Dendritic cell treated with granulocyte-macrophage colony-stimulating factor and Interleukin-4, amounts not matched to agents 40 ng/mL and 50 ng/mL, for 4 days (primary cell): Measurements from ENCODE around the gene DNAH8.
"Not testable (repeated sequence)": the region's sequence is repeated elsewhere in the genome, so short reads cannot be mapped to it uniquely, and the experiment has no call there.

Source experiments
- H3K27ac Mint-ChIP-seq: one replicate; pipeline ENCODE4 v1.8.0; 2022; ENCODE audit warnings: mild to moderate bottlenecking, mixed read lengths
- H3K27me3 Mint-ChIP-seq: one replicate; pipeline ENCODE4 v1.8.0; 2022; ENCODE audit warnings: mild to moderate bottlenecking, mixed read lengths
- H3K36me3 Mint-ChIP-seq: one replicate; pipeline ENCODE4 v1.8.0; 2022; ENCODE audit warnings: low read depth, mixed read lengths
- H3K4me1 Mint-ChIP-seq: one replicate; pipeline ENCODE4 v1.8.0; 2022; ENCODE audit warnings: low read depth, mixed read lengths
- H3K4me3 Mint-ChIP-seq: one replicate; pipeline ENCODE4 v1.8.0; 2022; ENCODE audit warnings: mild to moderate bottlenecking, moderate library complexity, mixed read lengths
- H3K9me3 Mint-ChIP-seq: one replicate; pipeline ENCODE4 v1.8.0; 2022; ENCODE audit warnings: mixed read lengths
- intact Hi-C: fragments of 100-400 bp; cut with micrococcal nuclease; formaldehyde crosslinking; loops from one replicate; pipeline ENCODE4 v1.15.0; 2022

The DNAH8 gene

DNA sequence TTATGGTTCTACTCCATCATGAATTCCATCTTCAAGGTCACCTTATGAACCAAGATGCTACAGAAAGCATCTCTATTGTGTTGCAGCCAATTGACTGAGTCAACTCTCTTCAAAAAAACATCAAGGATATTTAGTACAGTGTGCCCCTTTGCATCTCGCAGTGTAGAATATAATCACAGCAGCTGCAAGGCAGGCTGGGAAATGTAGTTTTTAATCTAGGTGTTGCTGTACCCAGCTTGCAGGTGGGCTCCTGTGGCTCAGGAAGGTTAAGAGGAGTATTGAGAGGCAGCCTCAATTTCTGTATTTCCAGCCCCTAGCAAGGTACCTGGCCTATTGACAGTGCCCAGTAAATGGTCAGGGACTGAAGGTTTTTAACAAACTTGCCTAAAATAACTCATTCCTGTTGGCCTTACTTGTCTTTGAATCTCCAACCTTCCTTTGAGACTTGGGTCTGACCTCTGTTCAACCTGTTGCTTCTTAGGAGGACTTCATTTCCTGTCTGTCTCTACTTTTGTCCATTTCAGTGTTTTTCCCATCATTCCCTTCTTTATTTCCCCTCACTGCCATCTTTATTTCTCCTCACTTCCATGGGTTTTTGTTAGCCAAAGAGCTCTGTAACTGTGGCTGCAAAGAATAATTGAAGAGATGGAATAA lies 150.5 kb downstream of the DNAH8 start:
- H3K4me3 Mint-ChIP-seq = no peak overlapping the region
- intact Hi-C loops = no loop called here
- no peaks in the 10 kb centered on the region for H3K36me3 Mint-ChIP-seq
- no peaks in the 10 kb centered on the region for H3K4me1 Mint-ChIP-seq
- H3K27me3 Mint-ChIP-seq = peaks cover 6% of the 10 kb centered on the region
- H3K27ac Mint-ChIP-seq = no peak overlapping the region
- no peaks in the 10 kb centered on the region for H3K9me3 Mint-ChIP-seq

DNA sequence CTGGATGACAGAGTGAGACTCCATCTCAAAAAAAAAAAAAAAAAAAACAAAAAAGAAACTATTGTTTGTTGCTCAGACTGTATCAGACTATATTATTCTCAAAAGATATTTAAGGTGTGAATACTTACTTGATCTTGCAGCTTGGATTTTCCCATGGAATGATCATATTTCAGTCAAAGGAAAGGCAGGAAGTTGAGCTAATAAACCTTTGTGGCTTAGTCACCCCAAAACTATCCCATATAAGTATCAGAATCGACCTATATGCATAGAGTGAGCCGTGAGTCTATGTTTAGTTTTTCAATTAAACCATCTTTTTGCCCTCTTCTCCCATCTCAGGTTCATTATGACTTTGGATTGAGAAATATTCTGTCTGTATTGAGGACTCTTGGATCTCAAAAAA lies 152.6 kb downstream of the DNAH8 start:
- no peaks in the 10 kb centered on the region for H3K9me3 Mint-ChIP-seq
- H3K27ac Mint-ChIP-seq = no peak overlapping the region
- intact Hi-C loops = no loop called here
- no peaks in the 10 kb centered on the region for H3K36me3 Mint-ChIP-seq
- H3K4me3 Mint-ChIP-seq = no peak overlapping the region
- no peaks in the 10 kb centered on the region for H3K4me1 Mint-ChIP-seq
- H3K27me3 Mint-ChIP-seq = peaks cover 6% of the 10 kb centered on the region

GRCh38 chr6:38871741-38872568 lies 156.8 kb downstream of the DNAH8 start:
- no peak overlapping the region for H3K27ac Mint-ChIP-seq
- no peaks in the 10 kb centered on the region for H3K36me3 Mint-ChIP-seq
- H3K4me3 Mint-ChIP-seq = no peak overlapping the region
- no peaks in the 10 kb centered on the region for H3K9me3 Mint-ChIP-seq
- intact Hi-C loops = loop anchor here (1.0 to 2.0 kb wide), 2 partner anchors 61 to 438 kb away; no protein-coding TSS in a partner anchor
- peaks cover 10% of the 10 kb centered on the region for H3K4me1 Mint-ChIP-seq
- peaks cover 5% of the 10 kb centered on the region for H3K27me3 Mint-ChIP-seq

DNA sequence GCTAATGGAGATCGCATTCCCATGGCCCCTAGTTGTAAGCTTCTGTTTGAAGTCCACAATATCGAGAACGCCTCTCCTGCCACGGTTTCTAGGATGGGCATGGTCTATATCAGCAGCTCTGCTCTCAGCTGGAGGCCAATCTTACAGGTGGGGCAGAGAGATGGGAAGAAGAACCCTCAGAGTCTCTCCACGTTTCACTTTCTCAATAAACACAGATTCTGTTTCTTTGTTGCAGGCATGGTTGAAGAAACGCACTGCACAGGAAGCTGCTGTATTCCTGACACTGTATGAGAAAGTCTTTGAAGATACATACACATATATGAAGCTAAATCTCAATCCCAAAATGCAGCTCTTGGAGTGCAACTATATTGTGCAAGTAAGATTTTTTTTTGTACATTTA lies 157.9 kb downstream of the DNAH8 start:
- H3K27ac Mint-ChIP-seq = no peak overlapping the region
- H3K36me3 Mint-ChIP-seq = no peaks in the 10 kb centered on the region
- intact Hi-C loops = loop anchor here (2.0 kb wide), 1 partner anchor 60 kb away; no protein-coding TSS in a partner anchor
- H3K4me3 Mint-ChIP-seq = no peak overlapping the region
- H3K27me3 Mint-ChIP-seq = peaks cover 4% of the 10 kb centered on the region
- H3K9me3 Mint-ChIP-seq = no peaks in the 10 kb centered on the region
- peaks cover 15% of the 10 kb centered on the region for H3K4me1 Mint-ChIP-seq

- H3K4me3 Mint-ChIP-seq, H3K36me3 Mint-ChIP-seq, H3K27me3 Mint-ChIP-seq, H3K9me3 Mint-ChIP-seq, H3K27ac Mint-ChIP-seq: not testable (repeated sequence)
- intact Hi-C loops = loop anchor here (2.0 kb wide), 1 partner anchor 59 kb away; no protein-coding TSS in a partner anchor
- H3K4me1 Mint-ChIP-seq = peaks cover 19% of the 10 kb centered on the region
These were observed 158.7 kb downstream of the DNAH8 start for GRCh38 chr6:38873816-38874215.

DNA sequence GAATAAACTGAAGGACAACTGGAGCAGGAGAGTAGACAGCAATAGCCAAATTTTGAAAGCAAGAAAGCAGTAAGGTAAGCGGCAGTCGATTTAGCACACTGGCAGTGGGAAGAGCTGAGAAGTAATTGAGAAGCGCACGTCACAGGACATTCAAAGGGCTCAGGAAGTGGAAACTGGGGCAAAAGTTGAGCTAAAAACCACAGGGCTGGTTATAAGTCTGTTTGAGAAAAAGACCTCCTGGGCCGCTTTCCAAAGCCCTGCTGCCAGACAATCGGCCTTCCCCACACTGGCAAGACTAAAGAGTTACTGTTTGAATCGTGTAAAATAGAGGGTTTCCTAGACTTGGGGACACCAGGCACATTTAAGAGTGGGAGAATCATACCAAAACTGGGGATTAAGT lies 161.4 kb downstream of the DNAH8 start:
- Mint-ChIP-seq H3K4me1 (peaks cover 19% of the 10 kb centered on the region), H3K9me3 (no peaks in the 10 kb centered on the region), H3K4me3 (no peak overlapping the region), H3K36me3 (no peaks in the 10 kb centered on the region), H3K27me3 (peaks cover 4% of the 10 kb centered on the region), H3K27ac (no peak overlapping the region)
- intact Hi-C loops = no loop called here

DNA sequence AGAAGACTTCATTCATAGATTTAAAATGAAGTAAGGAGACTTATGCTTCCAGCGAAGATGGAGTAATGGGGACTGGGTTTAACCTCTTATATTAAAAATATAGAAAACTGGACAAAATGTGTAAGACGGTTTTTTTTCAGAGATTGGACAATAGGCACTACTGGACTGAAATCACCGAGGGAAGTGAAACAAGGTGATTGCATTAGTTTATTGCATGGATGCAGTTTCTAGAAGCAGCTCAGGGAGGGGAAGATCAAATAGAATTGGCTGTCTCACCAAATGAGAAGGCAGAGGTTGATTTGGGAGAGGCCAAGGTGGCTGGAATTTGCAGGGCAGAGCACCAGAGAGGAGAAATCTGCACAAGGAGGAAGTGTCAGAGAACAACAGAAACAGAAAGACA lies 162.6 kb downstream of the DNAH8 start:
- peaks cover 19% of the 10 kb centered on the region for H3K4me1 Mint-ChIP-seq
- H3K9me3 Mint-ChIP-seq = no peaks in the 10 kb centered on the region
- intact Hi-C loops = no loop called here
- no peak overlapping the region for H3K27ac Mint-ChIP-seq
- peaks cover 4% of the 10 kb centered on the region for H3K27me3 Mint-ChIP-seq
- H3K36me3 Mint-ChIP-seq = no peaks in the 10 kb centered on the region
- no peak overlapping the region for H3K4me3 Mint-ChIP-seq

- H3K36me3 Mint-ChIP-seq = no peaks in the 10 kb centered on the region
- peaks cover 3% of the 10 kb centered on the region for H3K27me3 Mint-ChIP-seq
- intact Hi-C loops = no loop called here
- no peaks in the 10 kb centered on the region for H3K9me3 Mint-ChIP-seq
- H3K4me1 Mint-ChIP-seq = peaks cover 10% of the 10 kb centered on the region
- H3K4me3 Mint-ChIP-seq = no peak overlapping the region
- no peak overlapping the region for H3K27ac Mint-ChIP-seq
These were observed 167.0 kb downstream of the DNAH8 start for GRCh38 chr6:38882157-38882556.

DNA sequence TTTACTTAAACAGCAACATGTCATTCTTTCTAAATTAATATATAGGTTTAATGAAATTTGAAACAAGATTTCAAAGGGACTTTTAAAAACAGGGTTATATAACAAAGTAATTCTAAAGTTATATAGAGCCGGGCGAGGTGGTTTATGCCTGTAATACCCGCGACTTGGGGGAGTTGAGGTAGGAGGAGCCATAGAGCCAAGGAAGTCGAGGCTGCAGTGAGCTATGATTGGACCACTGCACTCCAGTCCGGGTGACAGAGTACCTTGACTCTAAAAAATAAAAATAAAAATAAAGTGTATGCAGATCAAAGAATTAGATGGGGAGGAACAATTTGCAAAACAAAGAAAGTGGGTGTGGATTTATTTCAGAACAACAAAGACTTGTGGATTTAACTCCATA lies 182.4 kb downstream of the DNAH8 start:
- Mint-ChIP-seq H3K27me3 (peaks cover 8% of the 10 kb centered on the region), H3K27ac (no peak overlapping the region), H3K36me3 (no peaks in the 10 kb centered on the region), H3K9me3 (no peaks in the 10 kb centered on the region), H3K4me1 (no peaks in the 10 kb centered on the region), H3K4me3 (no peak overlapping the region)
- intact Hi-C loops = no loop called here

GRCh38 chr6:38901802-38902522 lies 186.9 kb downstream of the DNAH8 start:
- Mint-ChIP-seq H3K36me3 (no peaks in the 10 kb centered on the region), H3K4me3 (no peak overlapping the region), H3K4me1 (no peaks in the 10 kb centered on the region), H3K27ac (no peak overlapping the region), H3K9me3 (no peaks in the 10 kb centered on the region), H3K27me3 (peaks cover 3% of the 10 kb centered on the region)
- intact Hi-C loops = no loop called here

DNA sequence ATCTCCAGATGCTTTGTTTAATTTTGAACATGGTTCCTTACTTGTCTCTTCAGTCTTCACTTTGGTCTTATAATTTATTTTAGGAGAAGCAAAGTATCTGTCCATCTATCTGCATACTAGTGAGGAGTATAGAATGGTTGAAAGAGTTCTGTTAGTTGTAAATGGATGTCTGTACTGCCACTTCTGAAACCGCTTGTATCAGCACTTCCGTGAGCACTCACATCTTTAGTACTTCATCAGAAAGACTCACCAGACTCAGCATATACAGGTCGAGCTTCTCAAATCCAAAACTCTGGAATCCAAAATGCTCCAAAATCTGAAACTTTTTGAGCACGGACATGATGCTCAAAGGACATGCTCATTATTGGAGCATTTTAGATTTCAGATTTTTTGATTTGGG lies 191.5 kb downstream of the DNAH8 start:
- H3K4me1 Mint-ChIP-seq = no peaks in the 10 kb centered on the region
- H3K4me3 Mint-ChIP-seq = no peak overlapping the region
- H3K36me3 Mint-ChIP-seq = no peaks in the 10 kb centered on the region
- intact Hi-C loops = no loop called here
- H3K27ac Mint-ChIP-seq = no peak overlapping the region
- no peaks in the 10 kb centered on the region for H3K9me3 Mint-ChIP-seq
- peaks cover 1% of the 10 kb centered on the region for H3K27me3 Mint-ChIP-seq

GRCh38 chr6:38907264-38907663 lies 192.2 kb downstream of the DNAH8 start:
- H3K27ac Mint-ChIP-seq = no peak overlapping the region
- no peaks in the 10 kb centered on the region for H3K27me3 Mint-ChIP-seq
- H3K4me1 Mint-ChIP-seq = no peaks in the 10 kb centered on the region
- intact Hi-C loops = no loop called here
- H3K9me3 Mint-ChIP-seq = no peaks in the 10 kb centered on the region
- H3K36me3 Mint-ChIP-seq = no peaks in the 10 kb centered on the region
- H3K4me3 Mint-ChIP-seq = no peak overlapping the region

- intact Hi-C loops = no loop called here
- no peak overlapping the region for H3K27ac Mint-ChIP-seq
- no peaks in the 10 kb centered on the region for H3K36me3 Mint-ChIP-seq
- no peaks in the 10 kb centered on the region for H3K4me1 Mint-ChIP-seq
- no peaks in the 10 kb centered on the region for H3K27me3 Mint-ChIP-seq
- no peaks in the 10 kb centered on the region for H3K9me3 Mint-ChIP-seq
- no peak overlapping the region for H3K4me3 Mint-ChIP-seq
These were observed 194.1 kb downstream of the DNAH8 start for GRCh38 chr6:38909015-38909730.

DNA sequence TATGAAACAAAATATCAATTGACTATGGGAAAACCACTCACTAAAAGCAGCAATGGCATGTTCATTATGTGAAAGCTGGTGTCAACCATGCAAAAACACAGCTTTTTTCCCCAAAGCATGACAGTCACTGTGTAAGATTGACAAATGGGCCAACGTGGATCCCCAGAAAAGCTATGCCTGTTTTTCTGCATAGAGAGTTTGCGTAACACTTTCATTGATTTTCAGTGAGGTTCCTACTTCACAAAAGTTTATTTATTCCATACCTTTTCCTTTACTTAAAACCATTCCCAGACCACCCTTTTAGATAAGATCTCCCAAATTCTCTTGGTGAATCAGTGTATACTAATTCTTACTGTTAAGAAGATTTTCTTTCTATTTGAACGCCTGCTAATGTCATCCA lies 195.1 kb downstream of the DNAH8 start:
- Mint-ChIP-seq H3K4me1 (no peaks in the 10 kb centered on the region), H3K9me3 (no peaks in the 10 kb centered on the region), H3K27me3 (no peaks in the 10 kb centered on the region), H3K27ac (no peak overlapping the region), H3K36me3 (no peaks in the 10 kb centered on the region), H3K4me3 (no peak overlapping the region)
- intact Hi-C loops = no loop called here
